Body of pancreas (tissue), 4 donors: ENCODE data around the gene SIN3A.

Source experiments
- POLR2A ChIP-seq, 3 donors: fragments of 450-650 bp; IDR thresholded peaks; one replicate each; pipeline ENCODE4 v1.6.1; 2016; ENCODE audit warnings: antibody characterized with exemption in 3 of 3, mild to moderate bottlenecking in 2 of 3
- TF ChIP-seq, protein P1 (sequence below), 7 experiments: fragments of 450-650 bp in 4 of 7; fragments of 200-600 bp in 3 of 7; sonication (generic) in 3 of 7; IDR thresholded peaks; one replicate each; pipeline ENCODE4 v1.5.1; 2016 to 2019; ENCODE audit warnings: antibody characterized with exemption in 7 of 7

DNA sequence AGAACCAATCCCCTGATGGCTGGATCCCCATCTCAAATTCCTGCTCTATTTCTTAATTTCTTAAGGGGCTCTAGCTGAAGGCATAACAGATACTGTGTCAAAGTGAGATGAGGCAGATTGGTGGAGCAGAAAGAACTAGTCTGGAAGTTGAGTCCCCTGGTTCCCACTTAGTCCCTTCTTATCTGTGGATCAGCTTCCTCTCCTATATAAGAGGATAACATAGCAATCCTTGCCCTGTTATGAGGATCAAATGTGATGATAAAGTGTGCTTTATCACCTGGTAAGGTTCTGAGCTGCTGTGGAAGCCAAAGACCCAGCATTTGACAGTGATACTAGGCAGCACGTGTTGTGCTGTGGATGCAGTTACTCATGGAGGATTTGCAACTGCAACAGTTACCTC lies 8.1 kb upstream of the SIN3A start:
- TF ChIP-seq, protein P1, sequence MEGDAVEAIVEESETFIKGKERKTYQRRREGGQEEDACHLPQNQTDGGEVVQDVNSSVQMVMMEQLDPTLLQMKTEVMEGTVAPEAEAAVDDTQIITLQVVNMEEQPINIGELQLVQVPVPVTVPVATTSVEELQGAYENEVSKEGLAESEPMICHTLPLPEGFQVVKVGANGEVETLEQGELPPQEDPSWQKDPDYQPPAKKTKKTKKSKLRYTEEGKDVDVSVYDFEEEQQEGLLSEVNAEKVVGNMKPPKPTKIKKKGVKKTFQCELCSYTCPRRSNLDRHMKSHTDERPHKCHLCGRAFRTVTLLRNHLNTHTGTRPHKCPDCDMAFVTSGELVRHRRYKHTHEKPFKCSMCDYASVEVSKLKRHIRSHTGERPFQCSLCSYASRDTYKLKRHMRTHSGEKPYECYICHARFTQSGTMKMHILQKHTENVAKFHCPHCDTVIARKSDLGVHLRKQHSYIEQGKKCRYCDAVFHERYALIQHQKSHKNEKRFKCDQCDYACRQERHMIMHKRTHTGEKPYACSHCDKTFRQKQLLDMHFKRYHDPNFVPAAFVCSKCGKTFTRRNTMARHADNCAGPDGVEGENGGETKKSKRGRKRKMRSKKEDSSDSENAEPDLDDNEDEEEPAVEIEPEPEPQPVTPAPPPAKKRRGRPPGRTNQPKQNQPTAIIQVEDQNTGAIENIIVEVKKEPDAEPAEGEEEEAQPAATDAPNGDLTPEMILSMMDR (IDR thresholded peaks at IDR 0.05), result no peak
- TF ChIP-seq POLR2A (IDR thresholded peaks at IDR 0.05), result no peak
